Stimulated activated naive CD8-positive, alpha-beta T cell treated with anti-CD3 and anti-CD28 coated beads, Interleukin-15, Interleukin-2, amounts not matched to agents 100 U/mL and 50 U/mL, for 24 hours (primary cell): ENCODE results near the gene STX4.
A peak's percentile ranks its signal among the peaks of the same experiment; 100 is the strongest.

Source experiments
- ATAC-seq: fragments of 150-1000 bp; cut with Tn5 transposase; one replicate; pipeline ENCODE4 v1.10.0; 2021
- DNase-seq: peaks from one replicate; pipeline ENCODE4 v3.0.0; 2021

STX4 gene

DNA sequence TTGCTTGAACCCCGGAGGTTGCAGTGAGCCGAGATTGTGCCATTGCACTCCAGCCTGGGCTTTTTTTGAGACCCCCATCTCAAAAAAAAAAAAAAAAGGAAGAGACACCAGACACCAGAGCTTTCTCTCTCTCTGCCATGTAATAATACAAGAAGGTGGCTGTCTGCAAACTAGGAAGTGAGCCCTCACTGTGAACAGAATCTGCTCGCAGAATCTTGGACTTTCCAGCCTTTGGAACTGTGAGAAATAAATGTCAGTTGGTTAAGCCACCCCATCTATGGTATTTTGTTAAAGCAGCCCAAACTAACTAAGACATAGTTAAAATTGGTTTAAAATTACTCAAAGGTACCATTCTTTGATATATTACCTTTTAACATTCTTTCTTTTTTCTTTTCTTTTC is 12.8 kb upstream of the STX4 start:
- DNase-seq (no peak), ATAC-seq (no peak)

DNA sequence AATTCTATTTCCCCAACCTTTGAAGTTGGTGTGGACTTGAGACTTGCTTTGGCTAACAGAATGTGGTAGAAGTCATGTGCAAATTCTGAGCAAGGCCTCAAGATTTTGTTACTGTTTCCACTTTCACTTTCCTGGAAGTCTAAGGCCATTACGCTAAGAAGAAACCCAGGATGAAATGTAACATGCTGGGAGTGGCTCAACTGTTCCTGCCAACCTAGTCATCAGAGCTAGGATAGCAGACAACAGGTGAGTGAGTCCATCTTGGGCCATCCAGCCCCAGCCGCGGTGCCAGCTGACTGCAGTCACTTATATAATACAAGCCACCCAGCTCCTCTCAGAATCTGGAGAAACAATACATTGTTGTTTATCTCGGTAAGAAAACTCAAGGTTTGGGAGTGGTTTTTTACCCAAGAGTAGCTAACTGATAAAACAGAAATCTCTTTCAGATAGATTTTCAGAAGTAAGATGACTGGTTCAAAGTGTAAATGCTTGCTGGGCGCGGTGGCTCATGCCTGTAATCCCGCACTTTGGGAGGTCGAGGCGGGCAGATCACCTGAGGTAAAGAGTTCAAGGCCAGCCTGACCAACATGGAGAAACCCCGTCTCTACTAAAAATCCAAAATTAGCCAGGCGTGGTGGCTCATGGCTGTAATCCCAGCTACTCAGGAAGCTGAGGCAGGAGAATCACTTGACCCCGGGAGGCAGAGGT is 10.7 kb upstream of the STX4 start:
- no peak for ATAC-seq
- no peak for DNase-seq

DNA sequence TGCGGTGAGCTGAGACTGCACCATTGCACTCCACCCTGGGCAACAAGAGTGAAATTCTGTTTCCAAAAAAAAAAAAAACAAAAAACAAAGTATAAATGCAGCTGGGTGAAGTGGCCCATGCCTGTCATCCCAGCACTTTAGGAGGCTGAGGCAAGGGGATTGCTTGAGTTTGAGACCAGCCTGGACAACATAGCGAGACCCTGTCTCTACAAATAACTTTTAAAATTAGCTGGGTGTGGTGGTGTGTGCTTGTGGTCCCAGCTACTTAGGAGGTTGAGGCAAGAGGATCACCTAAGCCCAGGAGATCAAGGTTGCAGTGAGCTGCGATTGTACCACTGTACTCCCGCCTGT is 10.1 kb upstream of the STX4 start:
- no peak for DNase-seq
- ATAC-seq: no peak

DNA sequence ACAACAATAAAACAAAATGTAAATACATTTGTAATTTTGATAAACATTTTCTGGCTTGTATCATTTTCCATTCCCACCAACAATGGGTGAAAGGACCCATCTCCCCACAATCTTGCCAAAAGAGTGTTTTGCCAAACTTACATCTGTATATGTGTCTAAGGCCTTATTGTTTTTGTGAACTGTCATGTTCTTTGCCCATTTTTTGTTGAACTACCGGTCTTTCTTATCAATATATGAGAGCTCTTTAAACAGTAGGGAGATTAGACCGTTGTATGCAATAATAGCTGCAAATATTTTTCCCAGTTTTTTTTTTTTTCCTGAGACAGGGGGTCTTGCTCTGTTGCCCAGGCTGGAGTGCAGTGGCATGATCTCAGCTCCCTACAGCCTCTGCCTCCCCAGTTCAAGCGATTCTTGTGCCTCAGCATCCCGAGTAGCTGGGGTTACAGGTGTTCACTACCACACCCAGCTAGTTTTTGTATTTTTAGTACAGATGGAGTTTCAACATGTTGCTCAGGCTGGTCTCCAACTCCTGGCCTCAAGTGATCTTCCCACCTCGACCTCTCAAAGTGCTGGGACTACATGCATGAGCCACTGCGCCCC is 9.6 kb upstream of the STX4 start:
- ATAC-seq (no peak), DNase-seq (no peak)

DNA sequence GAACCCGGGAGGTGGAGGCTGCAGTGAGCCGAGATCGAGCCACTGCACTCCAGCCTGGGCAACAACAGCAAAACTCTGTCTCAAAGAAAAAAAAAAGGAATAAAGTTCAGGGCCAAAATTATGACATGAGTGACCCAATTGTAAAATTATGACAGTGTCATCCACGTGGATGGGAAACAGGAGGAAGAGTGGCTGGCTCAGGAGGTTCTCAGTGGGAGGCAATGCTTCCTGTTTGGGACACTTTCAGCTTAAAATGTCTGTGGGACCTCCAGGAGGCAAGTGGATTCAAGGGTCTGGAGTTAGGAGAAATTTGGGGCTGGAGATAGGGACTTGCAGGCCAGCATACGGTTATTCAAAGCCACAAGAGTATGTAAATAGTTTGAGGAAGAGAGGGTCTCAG is 8.0 kb upstream of the STX4 start:
- DNase-seq (no peak), ATAC-seq (no peak)

DNA sequence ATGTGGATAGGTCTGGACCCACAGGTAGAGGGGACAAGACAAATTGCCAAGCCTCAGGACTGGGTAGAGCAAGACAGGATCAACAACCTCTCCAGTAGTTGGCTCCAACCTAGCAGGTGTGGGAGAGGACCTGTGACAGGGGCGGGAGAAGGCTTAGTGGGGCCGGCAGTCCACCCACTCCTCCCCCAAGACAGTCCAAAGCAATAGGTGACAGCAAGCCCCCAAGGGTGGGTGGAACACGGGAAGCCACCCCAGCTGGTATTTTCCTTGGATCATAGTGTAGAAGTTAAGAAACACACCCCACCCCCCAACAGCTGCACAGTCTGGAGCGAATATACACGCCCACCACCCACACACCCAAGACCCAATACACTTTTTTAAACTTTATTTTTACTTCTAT is 4.1 kb upstream of the STX4 start:
- no peak for DNase-seq
- no peak for ATAC-seq

DNA sequence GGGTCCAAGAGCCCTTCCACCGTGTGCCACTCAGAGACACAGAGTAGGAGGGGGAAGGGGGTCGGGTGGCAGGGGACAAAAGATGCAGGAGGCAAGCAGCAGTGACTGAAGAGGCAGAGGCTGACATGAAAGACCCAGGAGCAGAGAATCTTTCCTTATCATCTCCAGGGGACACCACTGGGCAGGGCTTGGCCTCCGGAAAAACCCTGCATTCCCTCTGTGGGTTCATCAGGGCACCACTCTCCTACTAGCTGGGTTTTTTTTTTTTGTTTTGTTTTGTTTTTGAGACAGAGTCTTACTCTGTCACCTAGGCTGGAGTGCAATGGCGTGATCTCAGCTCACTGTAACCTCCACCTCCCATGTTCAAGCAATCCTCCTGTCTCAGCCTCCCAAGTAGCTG is 2.1 kb upstream of the STX4 start:
- no peak for ATAC-seq
- no peak for DNase-seq

DNA sequence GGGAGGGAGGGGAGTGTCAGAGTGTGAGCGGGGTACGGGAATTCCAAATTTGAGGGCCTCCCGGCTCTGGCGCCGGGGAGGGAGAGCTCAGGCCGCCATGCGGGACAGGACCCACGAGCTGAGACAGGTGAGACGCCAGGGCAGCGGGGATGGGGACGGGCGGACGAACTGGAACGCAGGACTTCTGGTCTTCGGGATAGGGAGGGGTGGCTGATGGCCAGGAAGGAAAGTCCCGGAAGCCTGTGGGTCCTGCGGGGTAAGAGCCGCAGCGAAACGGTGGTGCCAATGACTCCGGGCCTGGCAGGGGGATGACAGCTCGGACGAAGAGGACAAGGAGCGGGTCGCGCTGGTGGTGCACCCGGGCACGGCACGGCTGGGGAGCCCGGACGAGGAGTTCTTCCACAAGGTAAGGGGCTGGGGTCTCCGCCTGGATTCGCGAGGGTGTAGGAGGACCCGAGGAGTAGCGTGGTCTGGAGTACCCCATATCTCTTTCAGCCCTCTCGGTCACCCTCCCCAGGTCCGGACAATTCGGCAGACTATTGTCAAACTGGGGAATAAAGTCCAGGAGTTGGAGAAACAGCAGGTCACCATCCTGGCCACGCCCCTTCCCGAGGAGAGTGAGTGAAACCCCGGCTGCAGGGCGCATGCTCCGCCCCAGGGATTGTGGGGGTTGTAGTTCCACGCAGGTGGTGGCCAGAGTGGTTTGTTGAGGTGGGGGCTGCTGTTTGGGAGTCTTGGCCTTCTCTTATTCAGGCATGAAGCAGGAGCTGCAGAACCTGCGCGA is 543 bp downstream of the STX4 start:
- ATAC-seq: peak; percentile 55
- peak; percentile 94 for DNase-seq

DNA sequence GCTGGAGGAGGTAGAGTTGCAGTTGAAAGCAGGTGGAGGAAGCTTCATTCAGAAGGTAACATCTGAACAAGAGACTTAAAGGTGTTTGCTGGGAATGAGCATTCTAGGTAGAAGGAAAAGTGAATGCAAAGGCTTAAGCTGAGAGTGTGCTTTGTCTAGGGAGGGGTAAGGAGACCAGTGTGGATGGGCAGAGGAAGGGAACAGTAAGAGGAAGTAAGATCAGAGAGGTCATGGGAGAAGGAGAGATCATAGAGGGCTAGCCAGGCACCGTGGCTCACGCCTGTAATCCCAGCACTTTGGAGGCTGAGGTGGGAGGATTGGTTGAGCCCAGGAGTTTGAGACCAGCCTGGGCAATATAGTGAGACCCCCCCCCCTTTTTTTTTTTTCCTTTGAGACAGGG is 3.3 kb downstream of the STX4 start:
- ATAC-seq: no peak
- DNase-seq: no peak

DNA sequence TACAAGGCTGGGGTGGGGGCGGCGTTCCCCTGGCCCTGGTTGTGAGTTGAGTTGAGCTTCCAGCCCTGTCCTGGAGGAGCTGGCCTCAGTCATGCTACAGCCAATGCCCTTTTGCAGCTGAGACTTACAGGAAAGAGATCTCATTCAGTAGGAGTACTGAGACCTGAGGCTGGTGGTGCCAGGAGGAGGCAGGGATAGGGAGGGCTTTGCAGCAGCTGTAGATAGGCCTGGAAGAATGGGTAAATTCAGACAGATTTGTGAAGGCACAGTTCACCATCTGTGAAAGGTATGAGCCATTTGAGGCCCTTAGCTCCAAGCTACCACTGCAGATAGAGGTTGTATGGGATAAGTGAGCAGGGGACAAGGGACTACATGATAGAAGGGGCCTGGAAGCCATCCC is 5.6 kb downstream of the STX4 start:
- ATAC-seq: no peak
- no peak for DNase-seq

DNA sequence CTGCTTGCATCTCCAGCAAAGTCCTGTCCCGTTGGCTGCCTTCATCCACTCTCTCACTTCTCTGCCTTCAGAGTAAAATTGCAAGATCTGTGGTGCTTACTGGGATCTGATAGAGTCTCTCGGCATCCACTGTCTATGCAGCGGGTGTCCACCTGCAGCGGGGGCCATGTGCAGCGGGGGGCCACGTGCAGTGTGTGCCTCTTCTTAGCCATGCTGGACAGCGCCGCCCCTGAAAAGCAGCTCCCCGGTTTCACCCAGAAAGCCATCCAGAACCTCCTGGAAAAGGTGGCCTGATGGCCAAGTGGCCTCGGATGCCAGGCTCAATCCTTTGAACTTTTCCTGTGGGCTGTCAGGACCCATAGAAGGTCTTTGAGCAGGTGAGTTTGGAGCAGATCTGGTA is 9.5 kb downstream of the STX4 start:
- DNase-seq (no peak), ATAC-seq (no peak)

DNA sequence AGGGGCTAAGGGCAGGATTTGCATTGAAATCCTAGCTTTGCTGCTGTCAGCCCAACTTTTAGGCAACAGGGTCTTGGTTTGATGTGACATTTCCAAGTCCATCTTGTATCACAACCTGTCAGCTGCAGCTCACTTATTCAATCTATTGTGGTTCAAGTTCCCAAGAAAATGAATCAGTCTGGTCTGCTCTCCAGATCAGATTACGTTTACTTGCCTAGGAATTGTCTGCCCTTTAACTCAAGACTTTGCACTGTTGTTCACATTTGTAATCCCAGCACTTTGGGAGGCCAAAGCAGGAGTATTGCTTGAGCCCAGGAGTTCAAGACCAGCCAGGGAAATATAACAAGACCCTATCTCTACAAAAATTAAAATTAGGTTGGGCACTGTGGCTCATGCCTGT is 10.0 kb downstream of the STX4 start:
- DNase-seq (no peak), ATAC-seq (no peak)

DNA sequence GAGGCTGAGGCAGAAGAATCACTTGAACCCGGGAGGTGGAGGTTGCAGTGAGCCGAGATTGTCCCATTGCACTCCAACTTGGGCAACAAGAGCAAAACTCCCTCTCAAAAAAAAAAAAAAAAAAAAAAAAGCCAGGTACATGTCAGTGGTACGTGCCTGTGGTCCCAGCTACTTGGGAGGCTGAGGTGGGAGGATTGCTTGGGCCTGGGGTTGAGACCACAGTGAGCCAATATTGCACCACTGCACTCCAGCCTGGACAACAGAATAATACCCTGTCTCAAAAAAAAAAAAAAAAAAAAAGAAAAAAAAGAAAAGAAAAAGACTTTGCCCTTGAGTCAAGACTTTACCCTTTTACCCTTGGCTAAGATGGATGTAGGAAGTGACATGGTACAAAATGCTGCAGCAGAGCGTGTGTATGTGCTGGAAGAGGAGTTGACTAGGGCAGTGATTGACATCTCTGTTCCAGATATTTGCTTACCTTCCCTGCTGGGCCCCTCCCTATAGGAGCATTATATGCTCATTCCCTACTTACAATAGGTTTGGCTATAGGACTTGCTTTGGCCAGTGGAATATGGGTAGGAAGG is 10.6 kb downstream of the STX4 start:
- no peak for ATAC-seq
- DNase-seq: no peak

DNA sequence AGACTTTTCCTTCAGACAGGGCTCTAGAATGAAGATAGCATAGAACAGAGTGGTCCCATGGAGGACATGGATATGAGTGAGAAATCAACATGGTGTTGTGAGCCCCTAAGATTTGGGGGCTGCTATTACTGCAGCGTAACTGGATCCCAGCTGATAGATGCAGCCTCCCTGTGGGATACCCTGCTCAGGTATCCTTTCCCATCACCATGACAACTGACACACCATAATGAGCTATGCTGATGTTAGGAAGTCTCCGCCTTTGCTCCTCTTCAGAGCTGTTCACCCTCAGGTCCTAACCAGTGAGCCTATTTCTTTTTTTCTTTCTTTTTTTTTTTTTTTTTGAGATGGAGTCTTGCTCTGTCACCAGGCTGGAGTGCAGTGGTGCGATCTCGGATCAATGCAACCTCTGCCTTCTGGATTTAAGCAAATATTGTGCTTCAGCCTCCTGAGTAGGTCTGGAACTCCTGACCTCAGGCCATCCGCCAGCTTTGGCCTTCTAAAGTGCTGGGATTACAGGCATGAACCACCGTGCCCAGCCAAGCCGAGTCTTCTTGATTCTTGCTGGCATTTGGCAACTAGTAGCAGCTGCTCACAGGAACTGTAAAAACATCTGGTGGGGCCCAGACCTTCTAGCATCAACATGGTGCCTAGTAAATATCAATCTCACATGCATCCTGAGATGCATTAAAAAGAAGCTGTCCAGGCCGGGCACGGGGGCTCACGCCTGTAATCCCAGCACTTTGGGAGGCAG is 17.1 kb downstream of the STX4 start:
- DNase-seq (no peak), ATAC-seq (no peak)

DNA sequence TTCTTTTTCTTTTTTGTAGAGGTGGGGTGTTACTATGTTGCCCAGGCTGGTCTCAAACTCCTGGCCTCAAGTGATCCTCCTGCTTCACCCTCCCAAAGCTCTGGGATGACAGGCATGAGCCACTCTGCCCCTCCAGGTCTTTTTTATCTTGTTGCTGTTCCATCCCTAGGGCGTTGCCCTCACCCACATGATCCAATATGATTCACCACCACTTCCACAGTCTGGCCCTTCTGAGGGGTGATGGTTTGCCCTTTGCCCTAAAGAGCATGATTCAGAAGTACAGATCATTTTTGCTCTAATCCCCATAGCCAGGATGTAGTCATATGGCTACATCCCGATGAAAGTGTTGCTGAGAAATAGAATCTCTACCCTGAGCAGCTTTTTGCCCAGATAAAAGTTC is 18.8 kb downstream of the STX4 start:
- DNase-seq: peak; percentile 24
- ATAC-seq: peak; percentile 95

DNA sequence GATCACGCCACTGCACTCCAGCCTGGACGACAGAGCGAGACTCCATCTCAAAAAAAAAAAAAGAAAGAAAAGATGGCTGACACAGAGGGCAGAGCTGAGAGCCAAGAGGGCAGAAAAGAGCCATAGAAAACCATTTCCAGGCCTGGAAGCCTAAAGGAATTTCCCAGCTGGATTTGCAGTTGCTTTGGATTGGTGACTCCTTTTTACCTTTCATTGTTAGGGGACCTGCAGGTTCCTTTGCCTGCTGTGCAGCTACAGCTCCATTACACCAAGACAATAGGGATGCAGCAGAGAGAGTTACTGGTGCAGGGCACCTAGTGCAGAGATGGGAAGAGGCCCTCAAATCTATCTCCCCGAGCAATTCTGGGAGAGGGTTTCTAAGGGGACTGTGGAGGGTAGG is 22.3 kb downstream of the STX4 start:
- DNase-seq (no peak), ATAC-seq (no peak)

DNA sequence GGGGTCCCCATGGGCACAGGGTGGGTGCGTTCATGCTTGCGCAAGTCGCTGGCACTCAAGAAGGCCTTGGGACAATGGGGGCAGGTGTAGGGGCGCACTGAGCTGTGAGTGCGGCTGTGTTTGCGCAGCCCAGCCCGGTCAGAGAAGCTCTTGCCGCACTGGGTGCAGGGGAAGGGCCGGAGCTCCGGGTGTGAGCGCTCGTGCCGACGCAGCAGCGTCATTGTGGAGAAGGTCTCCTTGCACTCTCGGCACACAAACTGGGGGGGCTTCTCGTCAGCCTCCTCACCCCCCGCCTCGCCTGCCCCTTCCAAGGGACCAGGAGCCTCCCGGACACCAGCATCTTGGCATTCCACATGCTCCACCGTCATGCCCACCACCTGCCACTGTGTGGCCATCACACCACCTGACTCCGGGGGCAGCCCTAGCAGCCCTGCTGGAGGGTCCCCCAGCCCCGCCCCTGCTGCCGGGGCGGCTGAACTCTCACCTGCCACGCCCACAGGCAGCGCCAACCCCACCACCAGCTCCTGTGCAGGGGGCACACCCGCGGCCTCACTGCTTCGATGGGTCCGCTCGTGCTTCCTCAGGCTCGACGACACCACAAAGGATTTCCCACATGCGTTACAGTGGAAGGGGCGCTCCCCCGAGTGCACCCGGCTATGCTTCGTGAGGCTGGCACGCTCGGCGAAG is 27.9 kb downstream of the STX4 start:
- no peak for ATAC-seq
- no peak for DNase-seq

DNA sequence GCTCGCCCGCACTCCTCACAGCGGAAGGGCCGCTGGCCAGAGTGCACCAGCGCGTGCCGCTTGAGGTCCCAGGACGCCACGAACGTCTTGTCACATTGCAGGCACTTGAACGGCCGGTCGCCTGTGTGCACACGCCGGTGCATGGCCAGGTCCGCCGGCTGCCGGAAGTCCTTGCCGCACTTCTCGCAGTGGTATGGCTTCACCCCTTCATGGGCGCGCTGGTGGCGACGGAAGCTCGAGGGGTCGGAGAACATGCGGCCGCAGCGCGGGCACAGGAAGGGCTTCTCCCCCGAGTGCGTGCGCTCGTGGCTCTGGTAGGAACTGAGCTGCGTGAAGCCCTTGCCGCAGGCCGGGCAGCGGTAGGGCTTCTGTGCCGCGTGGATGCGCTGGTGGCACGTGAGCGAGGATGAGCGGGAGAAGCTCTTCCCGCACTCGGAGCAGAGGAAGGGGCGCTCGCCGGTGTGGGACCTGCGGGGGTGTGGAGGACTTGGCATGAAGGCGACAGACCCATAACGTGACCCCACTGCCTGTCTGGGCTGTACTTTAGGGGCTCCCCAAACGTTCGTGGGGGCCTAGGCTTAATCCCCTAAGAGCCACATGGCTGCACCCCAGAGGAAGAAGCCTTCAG is 28.6 kb downstream of the STX4 start:
- DNase-seq (no peak), ATAC-seq (no peak)

DNA sequence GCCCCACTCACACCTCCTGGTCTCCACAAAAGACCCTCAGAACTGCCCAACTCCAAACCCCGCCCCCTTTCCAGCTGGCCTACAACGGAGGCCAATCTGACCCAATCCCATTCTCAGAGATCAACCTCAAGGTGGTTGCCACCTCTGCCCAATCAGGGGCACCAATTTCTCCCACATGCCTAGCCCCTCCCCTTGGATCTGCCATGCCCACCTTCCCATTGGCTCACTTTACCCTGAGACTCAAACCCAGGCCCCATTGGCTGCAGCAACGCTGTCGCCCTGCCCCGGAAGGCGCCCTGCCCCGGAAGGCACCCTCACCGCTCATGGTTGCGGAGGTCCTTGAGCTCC is 30.1 kb downstream of the STX4 start:
- DNase-seq (no peak), ATAC-seq (no peak)

DNA sequence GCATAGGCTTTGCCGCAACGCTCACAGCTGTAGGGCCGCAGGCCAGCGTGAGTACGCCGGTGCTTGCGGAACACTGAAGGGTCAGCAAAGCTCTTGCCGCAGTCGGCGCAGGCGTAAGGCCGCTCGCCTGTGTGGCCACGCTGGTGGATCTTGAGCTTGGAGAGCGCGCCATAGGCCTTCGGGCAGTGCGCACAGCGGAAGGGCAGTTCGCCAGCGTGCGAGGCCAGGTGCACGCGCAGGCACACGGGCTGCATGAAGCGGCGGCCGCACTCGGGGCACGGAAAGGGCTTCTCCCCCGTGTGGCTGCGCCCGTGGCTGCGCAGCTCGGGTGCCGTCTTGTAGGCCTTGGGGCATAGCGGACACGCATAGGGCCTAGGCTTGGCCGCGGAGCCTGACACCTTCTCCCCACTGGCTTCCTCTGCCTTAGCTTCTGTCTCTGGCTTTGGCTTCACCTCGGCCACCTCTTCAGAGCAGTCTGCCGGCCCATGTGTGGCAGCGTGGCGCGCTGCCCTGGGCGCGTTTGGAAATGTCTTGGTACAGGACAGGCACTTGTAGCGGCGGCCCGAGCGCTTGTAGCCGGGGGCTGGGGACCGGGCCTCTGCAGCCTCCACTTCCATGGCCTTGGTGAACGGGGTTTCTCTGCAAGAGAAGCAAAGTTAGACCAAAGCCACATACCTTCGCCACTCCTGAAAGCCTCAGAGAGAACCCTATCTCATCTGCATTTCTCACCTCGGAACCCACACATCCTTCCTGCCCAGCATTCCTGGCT is 30.7 kb downstream of the STX4 start:
- ATAC-seq: peak; percentile 28

DNA sequence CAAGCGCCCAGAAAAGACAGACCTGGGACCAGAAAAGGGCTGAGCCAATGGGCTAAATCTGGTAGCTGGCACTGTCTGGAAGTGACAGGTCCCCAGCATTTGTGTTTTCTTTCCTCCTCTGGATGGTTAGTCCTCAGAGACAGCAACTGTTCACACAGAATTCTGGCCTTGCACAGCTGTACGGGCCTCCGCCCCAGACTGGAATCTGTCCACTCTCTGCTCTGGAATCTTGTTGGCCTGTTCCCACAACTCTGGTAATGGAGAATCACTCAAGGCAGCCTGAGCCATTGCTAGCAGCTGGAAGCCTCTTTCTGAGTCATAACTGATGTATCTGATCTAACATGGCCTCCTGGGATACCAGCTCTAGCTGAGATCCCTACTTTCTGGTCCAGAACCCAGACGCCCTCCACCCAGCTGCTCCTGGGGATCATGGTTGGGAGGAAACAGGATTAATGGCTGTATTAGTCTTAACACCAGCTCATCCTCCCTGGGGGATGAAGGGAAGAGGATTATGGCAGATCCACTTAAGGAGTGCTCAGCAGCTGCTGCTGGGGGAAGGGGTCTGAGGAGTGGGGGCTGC is 31.6 kb downstream of the STX4 start:
- DNase-seq (no peak), ATAC-seq (no peak)

More for the DNA sequence above, 30.7 kb downstream of the STX4 start:
- no peak for DNase-seq
